Body of pancreas (tissue), 4 donors: Measurements from ENCODE around the gene LRRC70. TPM values are rescaled to one million over a fixed set of nuclear protein-coding genes. Genes with fewer than 3 reads are reported as not detected.

ENCODE experiments used
- ATAC-seq: fragments of 150-250 bp; one replicate; pipeline ENCODE4 v1.9.1; 2016
- DNase-seq, 4 donors: peaks; one replicate each; pipeline ENCODE4 v3.0.0-alpha.2; 2019
- H3K27ac ChIP-seq, 4 donors: fragments of 200-600 bp; sonication (generic); 1 replicate in 3 of 4; 2 replicates in 1 of 4; pipeline versions ENCODE4 v1.5.1 to v1.6.1; 2016 to 2019; ENCODE audit warnings: mild to moderate bottlenecking in 1 of 4, mixed read lengths in 1 of 4, moderate library complexity in 1 of 4
- H3K27me3 ChIP-seq, 2 donors: fragments of 200-600 bp; sonication (generic); one replicate each; pipeline ENCODE4 v1.6.0; 2016; ENCODE audit warnings: mild to moderate bottlenecking in 1 of 2
- H3K36me3 ChIP-seq, 2 donors: fragments of 200-600 bp; sonication (generic); replicated peaks in 1 of 2; 2 replicates each; pipeline ENCODE4 v1.5.1; 2016; ENCODE audit warnings: low read depth in 2 of 2; ENCODE audit not compliant: insufficient read depth in 1 of 2
- H3K4me1 ChIP-seq: fragments of 200-600 bp; sonication (generic); one replicate; pipeline ENCODE4 v1.6.0; 2016
- H3K4me3 ChIP-seq, 2 donors: fragments of 200-600 bp; sonication (generic); 1 replicate in 1 of 2; 2 replicates in 1 of 2; pipeline ENCODE4 v1.5.1; 2016 to 2019
- H3K9me3 ChIP-seq, 3 donors: fragments of 200-600 bp; sonication (generic); 1 replicate in 2 of 3; 2 replicates in 1 of 3; pipeline ENCODE4 v1.5.1; 2016
- POLR2A ChIP-seq, 3 donors: fragments of 450-650 bp; IDR thresholded peaks; one replicate each; pipeline ENCODE4 v1.6.1; 2016; ENCODE audit warnings: antibody characterized with exemption in 3 of 3, mild to moderate bottlenecking in 2 of 3
- WGBS, 2 donors: methylation state at CpG; one replicate each; pipeline ENCODE4 v1.1.5; 2017; 5-methylcytosine and 5-hydroxymethylcytosine counted together
- intact Hi-C: fragments of 100-400 bp; cut with DNase I; formaldehyde crosslinking; loops from one replicate; pipeline ENCODE4 v1.15.1; 2023
- total RNA-seq, 2 donors: library from RNA; depleted of rRNA; stranded (reverse); fragments of >200 nt; gene quantifications; one replicate each; pipeline ENCODE4 v1.1.0, GENCODE V29; 2016
- TF ChIP-seq, protein P1 (sequence below), 7 experiments: fragments of 450-650 bp in 4 of 7; fragments of 200-600 bp in 3 of 7; sonication (generic) in 3 of 7; IDR thresholded peaks; one replicate each; pipeline ENCODE4 v1.5.1; 2016 to 2019; ENCODE audit warnings: antibody characterized with exemption in 7 of 7

The LRRC70 gene
- total RNA-seq, 2 donors from 2014 or later = 0.99 to 4.7 TPM

DNA sequence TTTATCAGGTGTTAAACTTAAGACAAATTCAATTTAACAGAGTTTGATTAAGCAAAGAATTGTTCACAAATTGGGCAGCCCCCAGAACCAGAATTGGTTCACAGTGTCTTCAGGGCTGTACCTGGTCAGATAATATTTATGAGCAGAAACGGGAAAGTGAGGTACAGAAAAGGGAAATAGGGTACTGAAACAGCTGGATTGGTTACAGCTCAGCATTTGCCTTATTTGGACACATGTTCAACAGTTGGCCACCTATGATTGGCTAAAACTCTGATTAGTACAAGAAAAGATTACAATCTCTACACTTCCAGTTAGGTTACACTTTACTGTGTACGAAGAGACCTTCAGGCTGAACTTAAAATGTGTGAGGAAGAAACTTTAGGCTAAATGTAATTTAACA lies 18.7 kb downstream of the LRRC70 start:
- Histone ChIP-seq H3K4me1 (peaks cover 15% of the 10 kb centered on the region), H3K27ac (no peak overlapping the region), H3K9me3 (no peaks in the 10 kb centered on the region), H3K4me3 (no peak overlapping the region), H3K36me3 (no peaks in the 10 kb centered on the region), H3K27me3 (no peaks in the 10 kb centered on the region)
- intact Hi-C loops = no loop called here
- TF ChIP-seq, protein P1, sequence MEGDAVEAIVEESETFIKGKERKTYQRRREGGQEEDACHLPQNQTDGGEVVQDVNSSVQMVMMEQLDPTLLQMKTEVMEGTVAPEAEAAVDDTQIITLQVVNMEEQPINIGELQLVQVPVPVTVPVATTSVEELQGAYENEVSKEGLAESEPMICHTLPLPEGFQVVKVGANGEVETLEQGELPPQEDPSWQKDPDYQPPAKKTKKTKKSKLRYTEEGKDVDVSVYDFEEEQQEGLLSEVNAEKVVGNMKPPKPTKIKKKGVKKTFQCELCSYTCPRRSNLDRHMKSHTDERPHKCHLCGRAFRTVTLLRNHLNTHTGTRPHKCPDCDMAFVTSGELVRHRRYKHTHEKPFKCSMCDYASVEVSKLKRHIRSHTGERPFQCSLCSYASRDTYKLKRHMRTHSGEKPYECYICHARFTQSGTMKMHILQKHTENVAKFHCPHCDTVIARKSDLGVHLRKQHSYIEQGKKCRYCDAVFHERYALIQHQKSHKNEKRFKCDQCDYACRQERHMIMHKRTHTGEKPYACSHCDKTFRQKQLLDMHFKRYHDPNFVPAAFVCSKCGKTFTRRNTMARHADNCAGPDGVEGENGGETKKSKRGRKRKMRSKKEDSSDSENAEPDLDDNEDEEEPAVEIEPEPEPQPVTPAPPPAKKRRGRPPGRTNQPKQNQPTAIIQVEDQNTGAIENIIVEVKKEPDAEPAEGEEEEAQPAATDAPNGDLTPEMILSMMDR (IDR thresholded peaks at IDR 0.05) = no peak
- TF ChIP-seq POLR2A (IDR thresholded peaks at IDR 0.05) = no peak
- WGBS, 2 donors = 79 to 82% methylated on average over 2 of the region's 2 CpGs
- ATAC-seq (no peak), DNase-seq (no peak)

DNA sequence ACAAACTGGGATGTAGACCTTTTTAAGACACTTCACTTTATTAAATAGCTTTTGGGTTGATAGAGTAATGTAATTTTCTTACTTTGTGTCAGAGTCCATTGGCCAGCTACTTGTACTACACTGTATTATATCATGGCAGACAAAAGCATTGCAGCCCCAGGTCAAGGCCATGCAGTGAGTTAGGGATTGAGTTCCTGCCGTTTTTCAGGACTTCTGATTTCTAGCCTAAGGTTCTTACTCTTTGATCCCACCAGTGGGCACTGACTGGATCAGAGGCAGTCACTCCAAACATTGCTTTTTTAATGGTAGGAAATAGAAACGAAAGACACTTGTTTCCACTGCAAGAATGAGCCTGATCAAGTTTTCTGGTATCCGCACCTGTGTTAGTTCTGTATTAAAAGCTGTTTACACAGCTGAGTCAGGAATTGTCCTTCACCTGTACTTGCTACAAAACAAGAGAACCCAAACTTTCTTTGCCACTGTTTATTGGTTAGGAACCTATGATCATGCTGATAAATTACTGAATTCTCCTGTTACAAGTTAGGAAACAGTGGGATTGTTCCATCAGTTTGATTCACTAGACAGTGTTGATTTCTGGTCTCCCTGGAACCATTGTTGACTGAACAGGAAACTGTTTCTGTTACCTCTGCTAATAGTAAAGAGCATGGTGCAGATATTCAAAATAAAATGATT lies 22.1 kb downstream of the LRRC70 start:
- Histone ChIP-seq H3K4me1 (peaks cover 15% of the 10 kb centered on the region), H3K9me3 (no peaks in the 10 kb centered on the region), H3K27me3 (no peaks in the 10 kb centered on the region), H3K36me3 (no peaks in the 10 kb centered on the region), H3K27ac (peak overlapping the region in 2 of 4 donors; percentile 15 to 33), H3K4me3 (no peak overlapping the region)
- TF ChIP-seq, protein P1 (IDR thresholded peaks at IDR 0.05) = no peak
- no peak for TF ChIP-seq POLR2A (IDR thresholded peaks at IDR 0.05)
- WGBS, 2 donors = 19 to 32% methylated on average over 3 of the region's 3 CpGs
- DNase-seq = peak in 2 of 4 donors; percentile 14 to 19
- intact Hi-C loops = no loop called here
- peak; percentile 77 for ATAC-seq

DNA sequence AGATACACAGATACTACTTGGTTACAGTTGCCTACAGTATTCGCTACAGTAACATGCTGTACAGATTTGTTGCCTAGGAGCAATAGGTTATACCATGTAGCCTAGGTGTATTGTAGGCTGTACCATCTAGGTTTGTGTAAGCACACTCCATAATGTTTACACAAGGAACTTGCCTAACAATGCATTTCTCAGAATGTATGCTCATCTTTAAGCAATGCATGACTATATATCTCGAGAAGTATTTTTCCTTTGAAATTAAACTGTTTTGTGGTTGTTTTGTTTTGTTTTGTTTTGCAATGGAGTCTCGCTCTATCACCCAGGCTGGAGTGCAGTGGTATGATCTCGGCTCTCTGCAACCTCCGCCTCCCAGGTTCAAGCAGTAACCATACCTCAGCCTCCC lies 25.3 kb downstream of the LRRC70 start:
- Histone ChIP-seq H3K4me1 (peaks cover 15% of the 10 kb centered on the region), H3K36me3 (no peaks in the 10 kb centered on the region), H3K9me3 (no peaks in the 10 kb centered on the region), H3K27me3 (no peaks in the 10 kb centered on the region), H3K4me3 (no peak overlapping the region), H3K27ac (no peak overlapping the region)
- WGBS, 2 donors = 96 to 99% methylated on average over 5 of the region's 5 CpGs
- intact Hi-C loops = no loop called here
- ATAC-seq (no peak), DNase-seq (no peak)
- TF ChIP-seq, protein P1 (IDR thresholded peaks at IDR 0.05) = no peak
- no peak for TF ChIP-seq POLR2A (IDR thresholded peaks at IDR 0.05)

DNA sequence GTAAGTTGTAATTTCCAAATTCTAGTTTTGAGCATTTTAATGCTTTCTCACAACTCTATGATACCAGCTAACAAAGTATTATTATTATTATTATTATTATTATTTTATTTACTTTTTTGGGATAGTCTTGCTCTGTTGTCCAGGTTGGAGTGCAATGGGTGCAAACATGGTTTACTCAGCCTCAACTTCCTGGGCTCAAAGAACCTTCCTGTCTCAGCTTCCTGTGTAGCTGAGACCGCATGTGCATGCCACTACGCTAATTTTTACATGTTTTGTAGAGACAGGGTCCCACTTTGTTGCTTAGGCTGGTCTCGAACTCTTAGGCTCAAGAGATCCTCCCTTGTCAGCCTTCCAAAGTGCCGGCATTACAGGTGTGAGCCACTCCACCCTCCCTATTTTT lies 27.0 kb downstream of the LRRC70 start:
- Histone ChIP-seq H3K27ac (no peak overlapping the region), H3K36me3 (no peaks in the 10 kb centered on the region), H3K9me3 (no peaks in the 10 kb centered on the region), H3K4me3 (no peak overlapping the region), H3K27me3 (no peaks in the 10 kb centered on the region), H3K4me1 (peaks cover 5% of the 10 kb centered on the region)
- ATAC-seq = no peak
- no peak for TF ChIP-seq POLR2A (IDR thresholded peaks at IDR 0.05)
- TF ChIP-seq, protein P1 (IDR thresholded peaks at IDR 0.05) = no peak
- WGBS, 2 donors = 94 to 99% methylated on average over 4 of the region's 4 CpGs
- intact Hi-C loops = no loop called here
- no peak for DNase-seq

DNA sequence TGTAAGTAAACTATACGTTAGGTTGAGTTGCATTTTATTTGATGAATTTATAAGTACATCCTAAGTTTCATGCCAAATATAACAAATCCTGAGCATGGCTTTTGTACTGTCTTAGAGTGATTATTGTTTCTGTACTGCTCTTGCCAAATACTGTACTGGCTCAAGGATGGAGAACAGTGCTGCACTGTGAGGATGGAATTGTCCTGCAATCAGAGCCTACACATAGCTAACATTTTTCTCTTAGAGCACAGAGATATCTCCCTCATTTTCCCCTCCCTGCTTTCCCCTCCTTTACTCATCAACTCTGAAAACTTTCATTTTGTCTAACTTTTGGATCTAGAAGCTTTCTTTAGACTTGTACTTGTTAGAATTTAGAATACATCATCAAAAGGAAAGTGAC lies 28.3 kb downstream of the LRRC70 start:
- Histone ChIP-seq H3K4me1 (no peaks in the 10 kb centered on the region), H3K9me3 (no peaks in the 10 kb centered on the region), H3K27ac (no peak overlapping the region), H3K4me3 (no peak overlapping the region), H3K27me3 (no peaks in the 10 kb centered on the region), H3K36me3 (no peaks in the 10 kb centered on the region)
- 92 to 100% methylated on average over 1 of the region's 1 CpG for WGBS, 2 donors
- DNase-seq = no peak
- no peak for TF ChIP-seq POLR2A (IDR thresholded peaks at IDR 0.05)
- TF ChIP-seq, protein P1 (IDR thresholded peaks at IDR 0.05) = no peak
- no peak for ATAC-seq
- intact Hi-C loops = no loop called here
